ENCODE measurements around the gene HOXA6. TPM values are rescaled to one million over a fixed set of nuclear protein-coding genes. Genes with fewer than 3 reads are reported as not detected.
A peak's percentile ranks its signal among the peaks of the same experiment; 100 is the strongest.

Gene HOXA6
- total RNA-seq, 1 donor, result 11.2 TPM

DNA sequence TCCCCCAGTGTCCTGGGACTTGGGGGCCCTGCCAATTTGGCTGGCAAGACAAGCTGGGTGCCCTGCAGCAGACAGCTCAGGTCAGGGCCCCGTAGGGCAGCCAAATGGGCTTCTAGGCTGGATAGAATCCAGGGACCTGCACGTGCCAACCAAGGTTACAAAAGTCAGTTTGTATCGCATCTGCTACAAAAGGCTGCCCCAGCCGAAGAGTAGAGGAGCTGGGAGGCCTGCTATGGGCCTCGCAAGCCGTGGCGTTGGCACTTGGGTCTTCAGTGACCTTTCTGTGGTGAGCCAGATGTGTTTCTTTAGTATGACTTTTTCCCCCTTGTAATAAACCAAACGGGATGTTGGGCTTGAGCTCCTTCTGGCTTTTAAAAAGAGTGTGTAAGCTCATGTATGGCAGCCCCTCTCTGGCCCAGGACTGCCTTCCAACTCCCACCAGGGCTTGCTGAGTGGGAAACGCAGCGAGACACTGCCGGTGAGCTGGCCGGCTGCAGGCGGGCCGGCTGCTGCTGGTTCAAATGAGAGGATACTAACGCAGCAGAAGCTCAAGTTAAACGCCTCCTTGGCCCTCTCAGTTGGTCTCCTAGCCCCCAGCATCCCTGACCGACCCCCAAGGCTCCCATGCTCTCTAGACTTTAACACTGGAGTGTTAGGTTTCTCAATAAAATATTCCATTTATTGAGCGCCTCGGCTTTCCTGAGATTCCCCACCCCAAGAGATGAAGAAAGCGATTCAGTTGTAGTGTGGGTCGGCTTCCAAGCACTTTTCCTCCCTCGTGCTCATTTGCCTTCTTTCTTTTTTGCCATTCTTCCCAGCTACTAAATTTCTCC, 29.6 kb upstream of the HOXA6 start:
- DNase-seq (ENCODE audit: low read depth), result peak; percentile 71
- H3K4me3 ChIP-seq (ENCODE audit: low read depth, low read length), result peak overlapping the region; percentile 67
- TF ChIP-seq CTCF (IDR thresholded peaks at IDR 0.05; ENCODE audit: insufficient read depth, low read depth, low read length), result no peak

GRCh38 chr7:27176524-27176845, 28.9 kb upstream of the HOXA6 start:
- no peak for TF ChIP-seq CTCF (IDR thresholded peaks at IDR 0.05; ENCODE audit: insufficient read depth, low read depth, low read length)
- no peak for DNase-seq (ENCODE audit: low read depth)
- H3K4me3 ChIP-seq (ENCODE audit: low read depth, low read length), result peak overlapping the region; percentile 67

DNA sequence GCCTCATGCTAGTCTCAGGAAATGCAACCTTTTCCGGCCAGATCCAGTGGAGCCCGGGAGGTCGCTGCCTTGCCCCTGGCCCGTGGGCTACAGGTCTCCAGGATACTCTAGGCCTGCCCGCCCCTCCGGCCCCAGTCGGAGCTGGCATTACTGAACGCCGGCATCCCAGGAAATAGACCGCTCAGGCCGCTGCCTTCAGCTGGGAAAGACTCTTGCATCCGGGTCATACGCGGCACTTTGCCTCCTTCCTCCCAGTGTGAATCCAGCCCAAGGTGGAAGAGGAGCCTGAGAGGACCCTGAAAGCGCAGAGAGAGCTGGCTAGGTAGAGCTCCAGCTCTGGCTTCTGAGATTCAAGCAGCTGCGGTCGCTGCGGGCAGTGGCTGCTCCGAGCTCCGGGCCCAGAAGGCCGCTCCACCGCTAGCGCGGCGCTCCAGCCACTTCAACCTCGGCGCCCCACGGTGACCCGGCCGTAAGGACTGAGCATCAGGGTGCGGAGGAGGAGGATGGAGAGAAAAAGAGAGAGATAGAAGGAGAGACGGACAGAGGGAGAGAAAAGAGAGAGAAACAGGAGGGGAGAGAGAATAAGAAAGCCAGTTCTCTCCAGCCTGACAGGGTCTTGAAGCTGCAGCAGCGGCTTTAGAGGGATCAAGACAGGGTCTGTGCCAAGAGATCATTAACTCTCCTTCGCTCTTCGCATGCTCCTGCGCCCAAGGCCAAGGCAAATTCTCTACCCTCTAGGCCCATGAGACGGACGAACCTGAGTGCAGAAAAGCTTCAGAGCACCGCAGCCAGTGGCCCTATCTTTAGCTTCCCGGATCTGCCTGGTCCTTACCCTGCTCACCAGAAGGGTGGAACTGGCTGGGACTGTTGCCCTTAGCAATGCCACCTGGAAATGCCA, 28.3 kb upstream of the HOXA6 start:
- DNase-seq (ENCODE audit: low read depth), result peak; percentile 67

DNA sequence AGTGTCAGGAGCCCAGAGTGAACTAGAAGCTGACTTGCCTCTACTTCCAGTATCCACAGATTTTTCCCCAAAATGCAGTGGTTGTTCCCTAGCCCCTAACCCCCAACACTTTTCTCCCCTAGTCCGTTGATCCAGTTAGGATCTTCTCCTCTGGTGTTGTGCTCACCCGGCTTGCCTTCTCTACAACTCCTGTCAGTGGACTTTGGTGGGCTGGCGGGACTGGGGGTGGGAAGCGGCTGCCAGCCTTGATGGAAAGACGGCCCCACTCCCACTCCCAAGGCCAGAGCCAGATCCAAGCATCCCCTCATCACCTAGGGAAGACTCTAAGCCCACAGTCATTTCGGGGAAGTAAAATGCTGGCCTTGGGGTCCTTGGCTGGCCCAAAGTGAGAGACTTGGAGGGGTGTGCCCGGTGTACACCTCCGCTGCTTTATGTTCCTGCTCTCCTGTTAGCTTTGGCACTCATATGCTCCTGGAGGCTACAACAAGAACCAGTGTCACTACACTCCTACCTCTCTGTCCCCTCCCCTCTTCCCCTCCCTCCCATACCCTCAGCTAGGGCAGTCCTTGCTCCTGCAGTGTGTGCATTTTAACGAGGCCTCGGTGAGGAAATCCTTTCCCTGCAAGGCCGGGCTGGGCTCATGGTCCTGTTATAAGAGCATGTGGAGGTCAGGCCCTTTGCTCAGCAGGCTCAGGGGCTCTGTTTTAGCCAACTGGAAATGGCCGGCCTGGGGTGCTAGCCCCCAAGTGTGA, 27.5 kb upstream of the HOXA6 start:
- DNase-seq (ENCODE audit: low read depth), result peak; percentile 93
- no peak for TF ChIP-seq CTCF (IDR thresholded peaks at IDR 0.05; ENCODE audit: insufficient read depth, low read depth, low read length)
- peak overlapping the region; percentile 67 for H3K4me3 ChIP-seq (ENCODE audit: low read depth, low read length)

More for the DNA sequence above, 28.3 kb upstream of the HOXA6 start:
- peak overlapping the region; percentile 67 for H3K4me3 ChIP-seq (ENCODE audit: low read depth, low read length)
- TF ChIP-seq CTCF (IDR thresholded peaks at IDR 0.05; ENCODE audit: insufficient read depth, low read depth, low read length), result no peak

DNA sequence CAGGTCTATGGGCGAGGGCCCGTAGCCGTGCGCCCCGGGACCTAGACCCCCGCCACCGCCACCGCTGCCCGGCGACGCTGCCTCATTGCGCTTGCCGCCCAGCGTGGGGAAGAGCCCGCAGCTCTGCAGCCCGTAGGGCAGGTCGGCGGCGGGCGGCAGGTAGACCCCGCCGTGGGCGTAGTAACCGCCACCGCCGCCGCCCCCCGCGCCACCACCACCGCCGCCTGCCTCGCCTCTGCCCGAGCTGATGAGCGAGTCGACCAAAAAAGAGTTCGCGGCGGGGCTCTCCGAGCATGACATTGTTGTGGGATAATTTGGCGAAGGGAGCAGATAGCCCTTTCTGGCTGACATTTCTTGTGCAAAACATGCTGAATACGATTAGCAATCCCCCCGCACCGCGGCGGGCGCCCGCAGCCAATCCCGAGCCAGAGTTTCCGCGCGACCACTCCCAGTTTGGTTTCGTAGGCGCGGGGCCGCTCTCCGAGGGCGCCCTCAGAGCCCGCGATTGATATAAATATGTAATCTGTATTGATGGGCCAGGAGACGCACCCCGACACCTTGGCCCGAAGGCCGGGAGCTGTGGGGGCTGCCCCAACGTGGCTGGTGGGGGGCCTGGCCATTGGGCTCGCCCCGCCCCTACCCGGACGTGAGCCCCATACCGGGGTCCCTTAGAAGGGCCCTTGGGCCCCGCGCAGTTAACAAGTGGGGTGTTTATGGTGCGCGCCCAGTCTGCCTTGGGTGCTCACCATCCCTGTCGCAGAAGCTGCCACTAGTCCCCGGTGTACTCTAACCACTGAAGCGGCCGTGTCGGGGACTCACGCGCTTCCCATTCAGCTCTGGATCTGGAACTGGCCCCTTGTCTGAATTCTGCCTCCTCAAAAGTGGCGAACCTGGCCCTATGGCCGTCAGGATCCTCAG, 26.6 kb upstream of the HOXA6 start, which contains the start of gene HOXA10:
TSS of gene HOXA10 (minus strand) at position 365 of the 918 bp plus-strand sequence. CDS start at position 351, 14 bp downstream.
- no peak for TF ChIP-seq CTCF (IDR thresholded peaks at IDR 0.05; ENCODE audit: insufficient read depth, low read depth, low read length)
- peak; percentile 84 for DNase-seq (ENCODE audit: low read depth)
- H3K4me3 ChIP-seq (ENCODE audit: low read depth, low read length), result peak within 1 kb of the TSS; percentile 67
